ENCODE measurements around the gene YWHAG.

GRCh38 chr7:76356115-76356514 lies 2.7 kb downstream of the YWHAG start:
- no peak for TF ChIP-seq CTCF (IDR thresholded peaks at IDR 0.05)
- TF ChIP-seq POLR2A (IDR thresholded peaks at IDR 0.05): no peak

All from esophagus squamous epithelium (tissue), 4 donors.